GM19099 (cell line): ENCODE results near the gene TBC1D2B.

Experiments used
- POLR2A ChIP-seq: IDR thresholded peaks from 3 replicates; pipeline ENCODE4 v1.6.1; 2011; ENCODE audit warnings: low read depth; ENCODE audit not compliant: insufficient read length; ENCODE audit errors: extremely low read depth

Gene TBC1D2B

DNA sequence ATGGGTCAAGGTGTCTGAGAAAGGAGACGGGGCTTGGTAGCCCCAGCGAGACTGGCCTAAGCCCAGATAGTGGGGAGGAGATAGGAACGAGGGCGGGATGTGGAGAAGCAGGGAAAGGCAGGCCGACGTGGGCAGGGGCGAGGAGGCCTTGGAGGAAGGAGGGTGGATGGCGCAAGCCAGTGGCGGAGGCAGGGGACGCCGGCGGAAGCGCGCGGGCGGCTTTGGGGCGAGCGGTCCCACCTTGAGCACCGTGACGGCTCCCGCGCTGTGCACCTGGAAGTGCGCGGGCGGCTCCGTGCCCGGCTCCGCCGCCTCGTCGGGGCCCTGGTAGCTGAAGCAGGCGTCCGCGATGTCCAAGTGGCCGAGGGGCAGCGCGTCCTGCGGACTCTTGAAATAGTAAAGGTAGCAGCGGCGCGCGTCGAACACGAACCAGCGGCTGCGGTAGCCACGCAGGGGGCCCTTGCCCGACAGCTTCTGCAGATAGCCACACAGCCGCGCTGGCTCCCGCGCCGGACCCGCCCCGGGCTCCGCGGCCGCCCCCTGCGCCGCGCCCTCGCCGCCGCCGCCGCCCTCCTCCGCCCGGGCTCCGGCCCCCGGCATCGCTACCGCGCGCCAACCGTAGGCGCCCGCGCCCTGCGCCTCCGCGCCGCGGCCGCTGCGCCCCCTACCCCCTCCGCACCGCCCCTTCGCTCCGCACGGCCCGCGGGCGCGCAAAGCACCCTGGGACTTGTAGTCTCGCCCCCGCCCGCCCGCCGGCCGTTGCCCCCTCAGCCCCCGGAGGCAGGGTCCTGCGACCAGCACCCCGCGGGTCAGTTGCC is at the start of gene TBC1D2B:
Gene TBC1D2B, minus strand, starts transcription at position 659 of the 818 bp plus-strand sequence. Its CDS starts 59 bp downstream, at position 600.
- peak; percentile 60 for TF ChIP-seq POLR2A

DNA sequence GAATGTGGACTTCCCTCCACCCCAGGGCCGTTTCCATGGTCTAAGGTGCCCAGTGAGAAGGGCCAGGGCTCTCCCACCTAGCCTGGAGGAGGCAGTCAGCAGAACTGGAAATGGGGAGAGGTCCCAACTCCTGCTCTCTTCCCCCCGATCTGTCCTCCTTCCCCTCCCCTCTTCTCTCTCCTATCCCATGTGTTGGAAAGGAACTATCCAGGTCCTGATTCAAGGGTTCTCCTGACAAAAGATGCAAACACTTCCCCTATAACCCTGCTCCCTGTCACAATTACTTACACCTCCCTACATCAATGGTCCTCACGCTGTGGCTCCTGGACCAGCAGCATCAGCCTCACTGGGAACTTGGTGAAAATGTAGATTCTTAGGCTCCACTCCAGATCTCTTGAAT is 47.8 kb upstream of the TBC1D2B start:
- TF ChIP-seq POLR2A, result no peak

DNA sequence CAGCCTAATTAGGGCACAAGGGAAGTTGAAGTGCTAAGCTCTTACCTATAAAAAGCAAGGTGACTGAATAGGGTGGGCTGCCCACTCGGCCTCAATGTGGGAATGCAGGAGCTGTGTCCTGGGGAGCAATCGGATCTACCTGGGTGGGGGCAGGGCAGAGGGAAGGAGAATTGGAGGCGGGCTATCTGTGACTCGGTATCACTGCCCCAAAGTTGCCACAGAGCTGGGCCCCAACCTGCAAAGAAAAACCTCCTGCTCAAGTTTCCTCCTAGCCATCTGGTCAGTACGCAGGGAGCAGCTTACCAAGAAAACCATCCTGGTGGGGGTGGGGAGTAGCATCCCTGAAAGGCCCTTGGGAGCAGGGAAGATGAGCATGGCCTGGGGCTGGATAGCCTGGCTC is 43.0 kb upstream of the TBC1D2B start:
- no peak for TF ChIP-seq POLR2A

DNA sequence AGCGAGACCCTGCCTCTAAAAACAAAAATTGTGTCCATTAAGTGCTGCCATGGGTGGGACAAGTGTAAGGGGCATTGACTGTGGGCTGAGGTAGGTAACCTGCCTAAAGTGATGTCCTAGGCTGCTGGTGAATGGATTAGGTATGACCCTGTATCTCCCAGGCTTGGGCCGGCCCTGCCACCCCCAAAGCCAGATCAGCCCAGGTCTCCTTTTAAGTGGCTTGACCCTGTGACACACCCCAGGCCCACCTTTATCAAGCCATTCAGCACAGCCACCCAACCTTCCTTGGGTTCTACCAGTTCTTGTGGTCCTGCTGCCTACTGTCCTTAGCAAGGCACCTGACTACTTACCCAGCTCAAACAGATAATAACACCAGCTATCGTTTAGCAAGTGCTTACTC is 35.0 kb upstream of the TBC1D2B start:
- no peak for TF ChIP-seq POLR2A

DNA sequence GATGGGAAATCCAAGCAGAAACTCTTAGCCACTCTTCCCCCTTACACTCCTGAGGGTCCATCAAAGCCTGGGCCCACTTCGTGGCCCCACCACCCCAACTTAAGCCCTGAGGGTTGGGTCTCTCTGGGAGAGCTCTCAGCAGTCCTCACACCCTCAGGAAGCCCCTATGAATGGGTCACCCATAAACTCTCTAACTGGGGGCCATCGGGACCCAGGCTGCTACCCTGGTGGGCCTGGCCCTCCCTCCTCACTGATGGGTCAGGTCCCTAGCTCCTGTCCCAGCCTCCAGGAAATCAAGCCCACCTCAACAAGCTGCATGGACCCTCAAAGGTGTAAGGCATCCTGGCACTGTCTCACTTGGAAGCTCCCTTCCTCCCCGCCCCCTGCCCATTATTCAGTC is 34.3 kb upstream of the TBC1D2B start:
- TF ChIP-seq POLR2A, result no peak

DNA sequence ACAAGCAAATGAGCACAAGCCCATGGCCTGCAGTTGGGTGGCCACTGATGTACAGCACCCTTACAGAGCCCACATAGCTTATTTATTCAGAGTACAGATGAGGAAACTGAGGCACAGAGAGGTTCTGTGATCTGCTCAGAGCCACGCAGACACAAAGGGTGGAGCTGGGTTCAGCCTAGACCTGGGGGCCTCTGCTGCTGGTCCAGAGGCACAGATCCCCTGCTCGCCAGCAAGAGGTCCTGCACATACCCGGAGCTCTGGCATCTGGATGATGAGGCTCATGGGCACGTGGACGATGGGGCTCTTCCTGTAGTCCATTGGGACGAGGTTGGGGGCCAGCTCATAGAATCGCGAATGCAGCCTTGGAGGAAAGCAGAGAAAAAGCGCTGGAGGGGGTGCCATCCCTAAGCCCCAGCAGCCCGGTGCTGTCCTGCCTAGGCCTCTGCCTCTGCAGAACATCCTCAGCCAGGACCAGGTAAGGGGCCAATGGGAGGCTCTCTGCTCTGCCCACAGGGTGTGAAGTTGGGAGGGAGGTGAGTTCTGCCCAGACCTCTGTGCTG is 33.5 kb upstream of the TBC1D2B start:
- no peak for TF ChIP-seq POLR2A

DNA sequence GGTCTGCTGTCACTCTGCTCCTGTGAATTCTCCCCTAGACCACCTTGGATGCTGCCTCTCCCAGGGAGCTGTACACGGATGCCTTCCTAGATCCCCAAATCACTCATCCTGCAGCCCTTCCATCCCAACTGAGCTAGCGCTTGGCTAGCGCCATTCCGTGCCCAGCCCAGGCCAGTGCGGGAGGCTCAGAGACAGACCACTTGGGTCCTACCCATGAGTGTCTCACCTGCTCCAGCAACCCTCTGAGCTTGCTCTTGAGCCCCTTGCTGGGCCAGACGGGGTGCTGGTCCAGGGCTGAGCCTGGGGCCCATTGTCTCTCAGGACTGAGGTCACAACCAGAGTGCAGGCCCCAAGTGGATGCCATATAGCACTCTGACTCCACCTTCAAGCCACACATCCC is 32.6 kb upstream of the TBC1D2B start:
- TF ChIP-seq POLR2A, result no peak

DNA sequence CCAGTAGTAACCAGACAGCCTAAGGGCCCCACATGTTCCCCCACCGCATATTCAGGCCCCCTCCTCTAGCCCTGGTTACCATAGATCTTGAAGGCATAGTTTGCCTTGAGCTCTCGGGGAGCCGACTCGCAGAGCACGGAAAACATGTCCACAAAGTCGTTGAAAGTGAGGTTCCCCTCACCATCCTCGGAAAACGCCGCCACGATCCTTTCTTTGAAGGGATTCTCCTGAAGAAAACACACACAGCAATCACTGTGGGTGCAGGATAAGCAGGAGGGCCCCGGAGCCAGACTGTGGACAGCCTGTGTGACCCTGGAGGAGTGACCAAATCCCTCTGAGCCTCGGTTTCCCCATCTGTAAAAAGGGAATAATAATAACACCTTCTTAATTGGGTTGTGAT is 31.6 kb upstream of the TBC1D2B start:
- TF ChIP-seq POLR2A, result no peak

- no peak for TF ChIP-seq POLR2A
These were observed 31.0 kb upstream of the TBC1D2B start for GRCh38 chr15:78108300-78109084.

- no peak for TF ChIP-seq POLR2A
These were observed 30.0 kb upstream of the TBC1D2B start for GRCh38 chr15:78107471-78107870.

DNA sequence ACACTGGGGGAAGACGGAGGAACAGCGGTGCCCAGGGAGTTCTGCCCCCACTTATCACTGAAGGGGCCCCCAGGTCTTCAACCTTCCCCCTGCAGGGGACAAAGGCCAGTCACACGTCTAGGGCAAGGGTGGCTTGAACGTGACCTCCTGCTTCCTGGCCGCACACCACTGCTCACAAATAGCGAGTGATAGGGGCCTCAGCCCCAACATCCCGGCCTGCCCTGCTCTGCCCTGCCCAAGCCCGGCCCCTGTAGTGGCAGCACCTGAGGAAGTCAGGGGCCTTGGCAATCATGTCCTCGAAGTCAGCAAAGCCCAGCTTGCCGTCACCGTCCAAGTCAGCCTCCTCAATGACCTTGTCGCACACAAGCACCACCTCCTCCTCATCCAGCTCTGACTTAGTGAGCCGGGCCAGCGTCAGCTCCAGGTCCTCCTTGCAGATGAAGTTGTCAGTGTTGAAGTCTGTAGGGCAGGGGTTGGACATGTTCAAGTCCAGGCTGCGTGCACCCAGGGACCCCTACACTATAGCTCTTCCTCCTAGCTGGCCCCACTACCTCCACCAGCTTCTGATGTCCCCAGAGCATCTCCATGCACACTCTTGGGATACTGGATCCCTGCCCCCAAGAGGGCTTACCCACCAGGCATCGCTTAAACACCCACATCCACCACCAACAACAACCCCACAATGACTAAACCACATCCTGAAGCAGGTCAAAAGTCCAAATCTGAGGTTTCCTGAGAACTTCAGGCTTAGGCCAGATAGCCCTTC is 28.1 kb upstream of the TBC1D2B start:
- TF ChIP-seq POLR2A, result no peak

- no peak for TF ChIP-seq POLR2A
These were observed 27.3 kb upstream of the TBC1D2B start for GRCh38 chr15:78104566-78105475.

GRCh38 chr15:78104119-78104479 is 26.6 kb upstream of the TBC1D2B start:
- TF ChIP-seq POLR2A, result no peak
